Lower lobe of right lung (tissue), 2 donors: Measurements from ENCODE around the gene NTRK2. TPM values are rescaled to one million over a fixed set of nuclear protein-coding genes. Genes with fewer than 3 reads are reported as not detected.
A peak's percentile ranks its signal among the peaks of the same experiment; 100 is the strongest.

Experiments used
- ATAC-seq, 2 donors: fragments of 200-7000 bp; cut with Tn5 transposase; one replicate each; pipeline ENCODE4 v1.9.1; 2020 to 2022; ENCODE audit warnings: mild to moderate bottlenecking in 2 of 2, moderate library complexity in 2 of 2
- DNase-seq: peaks from one replicate; pipeline ENCODE4 v3.0.0-alpha.2; 2020
- H3K27ac ChIP-seq: fragments of 200-600 bp; one replicate; pipeline ENCODE4 v1.8.0; 2022
- H3K27me3 ChIP-seq: fragments of 200-600 bp; one replicate; pipeline ENCODE4 v1.8.0; 2022; ENCODE audit warnings: low read depth
- H3K36me3 ChIP-seq: fragments of 200-600 bp; one replicate; pipeline ENCODE4 v1.8.0; 2022; ENCODE audit warnings: mild to moderate bottlenecking
- H3K4me1 ChIP-seq: fragments of 200-600 bp; one replicate; pipeline ENCODE4 v1.8.0; 2022
- H3K4me3 ChIP-seq: fragments of 200-600 bp; one replicate; pipeline ENCODE4 v1.8.0; 2022; ENCODE audit warnings: mild to moderate bottlenecking
- H3K9me3 ChIP-seq: fragments of 200-600 bp; one replicate; pipeline ENCODE4 v1.8.0; 2022
- intact Hi-C: fragments of 100-400 bp; cut with DNase I; formaldehyde crosslinking; loops from one replicate; pipeline ENCODE4 v1.11.0; 2022
- total RNA-seq: library from RNA; stranded (reverse); fragmentation: NEBNext Ultra II Directional; extraction: Animal tissue kit (Norgen Biotek cat#: 25700); gene quantifications from one replicate; pipeline ENCODE4 v1.2.1, GENCODE V29; 2021
- TF ChIP-seq, protein P1 (sequence below): fragments of 200-600 bp; IDR thresholded peaks from one replicate; pipeline ENCODE4 v1.8.0; 2022; ENCODE audit warnings: antibody characterized with exemption, mild to moderate bottlenecking
- donor health status: DM: no; HTN: yes; CAD: no; lungs with severe emphysema.

The NTRK2 gene
- total RNA-seq, 1 donor from 2014 or later: 7.7 TPM

DNA sequence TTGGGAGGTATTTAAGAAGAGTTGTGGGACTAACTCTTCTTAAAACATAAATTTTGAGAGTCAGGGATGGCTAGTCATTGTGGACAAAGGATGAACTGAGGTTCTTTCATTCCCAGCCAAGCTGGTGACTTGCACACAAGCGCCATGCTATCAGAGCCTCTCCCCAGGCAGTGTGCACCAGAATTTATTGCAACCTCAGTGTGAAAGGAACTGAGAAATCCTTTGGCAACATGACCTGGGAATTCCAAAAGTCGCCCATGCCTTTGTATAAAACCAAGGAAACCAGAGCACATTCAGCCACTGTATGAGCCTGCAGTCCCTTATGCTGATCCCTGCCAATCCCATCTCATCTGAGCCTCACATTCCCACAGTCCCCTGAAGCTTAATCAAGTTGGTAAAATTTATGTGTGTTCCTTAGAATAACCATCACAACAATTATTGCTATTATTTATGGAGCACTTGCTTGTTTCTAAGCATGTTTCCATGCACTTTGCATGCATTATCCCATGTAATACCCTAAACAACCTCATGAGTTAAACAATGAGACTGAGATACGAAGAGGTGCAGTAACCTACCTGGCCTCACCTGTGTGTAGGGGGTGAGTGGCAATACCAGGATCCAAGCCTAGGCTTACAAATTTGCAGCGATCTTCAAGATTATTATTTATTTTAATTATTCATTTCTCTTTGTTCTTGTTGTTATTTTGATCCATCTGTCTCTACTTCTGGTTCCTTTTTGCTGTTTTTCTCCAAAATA, 116.4 kb downstream of the NTRK2 start:
- no peak overlapping the region for H3K27ac ChIP-seq
- no peaks in the 10 kb centered on the region for H3K27me3 ChIP-seq
- H3K4me1 ChIP-seq: no peaks in the 10 kb centered on the region
- intact Hi-C loops: no loop called here
- ATAC-seq (no peak), DNase-seq (no peak)
- TF ChIP-seq, protein P1, sequence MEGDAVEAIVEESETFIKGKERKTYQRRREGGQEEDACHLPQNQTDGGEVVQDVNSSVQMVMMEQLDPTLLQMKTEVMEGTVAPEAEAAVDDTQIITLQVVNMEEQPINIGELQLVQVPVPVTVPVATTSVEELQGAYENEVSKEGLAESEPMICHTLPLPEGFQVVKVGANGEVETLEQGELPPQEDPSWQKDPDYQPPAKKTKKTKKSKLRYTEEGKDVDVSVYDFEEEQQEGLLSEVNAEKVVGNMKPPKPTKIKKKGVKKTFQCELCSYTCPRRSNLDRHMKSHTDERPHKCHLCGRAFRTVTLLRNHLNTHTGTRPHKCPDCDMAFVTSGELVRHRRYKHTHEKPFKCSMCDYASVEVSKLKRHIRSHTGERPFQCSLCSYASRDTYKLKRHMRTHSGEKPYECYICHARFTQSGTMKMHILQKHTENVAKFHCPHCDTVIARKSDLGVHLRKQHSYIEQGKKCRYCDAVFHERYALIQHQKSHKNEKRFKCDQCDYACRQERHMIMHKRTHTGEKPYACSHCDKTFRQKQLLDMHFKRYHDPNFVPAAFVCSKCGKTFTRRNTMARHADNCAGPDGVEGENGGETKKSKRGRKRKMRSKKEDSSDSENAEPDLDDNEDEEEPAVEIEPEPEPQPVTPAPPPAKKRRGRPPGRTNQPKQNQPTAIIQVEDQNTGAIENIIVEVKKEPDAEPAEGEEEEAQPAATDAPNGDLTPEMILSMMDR: no peak
- no peaks in the 10 kb centered on the region for H3K36me3 ChIP-seq
- no peaks in the 10 kb centered on the region for H3K9me3 ChIP-seq
- no peak overlapping the region for H3K4me3 ChIP-seq

DNA sequence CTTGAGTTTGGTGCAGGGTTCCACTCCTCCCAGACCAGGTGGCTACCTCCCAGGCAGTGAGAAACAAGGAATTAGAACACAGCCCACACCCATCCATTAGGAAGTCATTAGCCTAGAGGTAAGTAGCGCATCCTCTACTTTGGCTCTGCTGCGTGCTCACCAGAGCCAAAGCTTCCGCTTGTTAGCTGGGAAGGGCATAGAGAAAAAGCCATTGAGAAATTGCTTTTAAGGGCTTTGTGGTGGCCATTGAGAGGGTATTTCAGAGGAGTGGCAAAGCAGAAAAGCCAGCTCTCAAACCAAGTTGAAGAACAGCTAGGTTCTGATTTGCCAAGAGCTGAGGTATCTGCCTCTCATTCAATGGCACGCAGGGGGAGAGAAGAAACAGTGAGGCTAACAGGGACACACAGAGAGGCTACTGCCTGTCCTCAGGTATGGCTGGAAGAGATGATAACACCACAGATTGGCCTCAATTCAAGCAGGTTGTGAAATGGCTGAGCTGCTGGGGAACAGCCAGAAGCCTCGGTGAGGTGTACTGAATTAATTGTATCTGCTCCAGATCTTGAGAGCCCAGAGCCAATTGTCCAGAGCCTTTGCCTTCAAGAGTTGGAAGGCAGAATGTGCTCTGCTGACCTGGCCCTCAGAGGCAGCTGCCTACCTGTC, 119.4 kb downstream of the NTRK2 start:
- TF ChIP-seq, protein P1: no peak
- Histone ChIP-seq H3K27me3 (no peaks in the 10 kb centered on the region), H3K27ac (no peak overlapping the region), H3K4me3 (no peak overlapping the region), H3K4me1 (no peaks in the 10 kb centered on the region), H3K9me3 (no peaks in the 10 kb centered on the region), H3K36me3 (no peaks in the 10 kb centered on the region)
- DNase-seq (no peak), ATAC-seq (peak; percentile 53 to 76)
- intact Hi-C loops: no loop called here

DNA sequence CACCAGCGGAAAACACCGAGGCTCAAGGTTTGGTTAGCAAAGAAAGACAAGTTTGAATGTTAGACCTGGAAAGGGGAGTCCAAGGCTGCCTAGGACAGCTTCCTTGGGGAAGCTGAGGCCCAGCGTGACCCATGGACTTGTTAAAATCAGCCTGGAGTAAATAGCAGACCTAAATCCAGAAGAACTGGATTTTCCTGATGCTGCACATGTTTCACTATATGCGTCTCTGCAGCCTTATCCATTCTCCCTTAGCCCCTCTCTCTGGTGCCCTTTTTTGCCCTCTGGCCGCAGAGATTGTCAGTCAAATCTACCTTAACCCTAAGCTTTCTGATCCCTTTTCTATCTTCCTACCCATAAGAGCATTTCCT, 119.9 kb downstream of the NTRK2 start:
- intact Hi-C loops: no loop called here
- no peak overlapping the region for H3K27ac ChIP-seq
- no peaks in the 10 kb centered on the region for H3K36me3 ChIP-seq
- H3K9me3 ChIP-seq: no peaks in the 10 kb centered on the region
- no peaks in the 10 kb centered on the region for H3K27me3 ChIP-seq
- no peaks in the 10 kb centered on the region for H3K4me1 ChIP-seq
- TF ChIP-seq, protein P1: no peak
- ATAC-seq (peak in 1 of 2 donors; percentile 30), DNase-seq (no peak)
- no peak overlapping the region for H3K4me3 ChIP-seq

DNA sequence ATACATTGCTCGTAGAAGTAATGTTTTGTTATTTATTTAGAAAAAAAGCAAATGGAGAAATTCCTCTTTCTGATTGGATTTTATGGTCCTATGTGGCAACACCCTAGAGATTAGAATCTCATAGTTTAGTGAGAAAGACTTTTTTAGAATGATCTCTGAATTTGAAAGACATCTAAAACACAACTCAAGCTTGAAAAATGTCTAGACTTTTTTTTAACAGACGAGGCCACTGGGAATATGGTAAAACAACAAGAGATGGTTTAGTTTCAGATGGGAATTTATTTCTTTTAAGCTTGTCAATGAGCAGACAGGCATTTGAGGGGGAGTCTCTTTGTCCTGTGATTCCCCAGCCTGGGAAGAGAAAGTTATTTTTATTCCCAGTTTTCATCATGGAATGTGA, 122.1 kb downstream of the NTRK2 start:
- H3K9me3 ChIP-seq: no peaks in the 10 kb centered on the region
- no peaks in the 10 kb centered on the region for H3K4me1 ChIP-seq
- no peak overlapping the region for H3K27ac ChIP-seq
- TF ChIP-seq, protein P1: no peak
- ATAC-seq (no peak), DNase-seq (no peak)
- H3K27me3 ChIP-seq: no peaks in the 10 kb centered on the region
- H3K4me3 ChIP-seq: no peak overlapping the region
- no peaks in the 10 kb centered on the region for H3K36me3 ChIP-seq
- intact Hi-C loops: no loop called here

DNA sequence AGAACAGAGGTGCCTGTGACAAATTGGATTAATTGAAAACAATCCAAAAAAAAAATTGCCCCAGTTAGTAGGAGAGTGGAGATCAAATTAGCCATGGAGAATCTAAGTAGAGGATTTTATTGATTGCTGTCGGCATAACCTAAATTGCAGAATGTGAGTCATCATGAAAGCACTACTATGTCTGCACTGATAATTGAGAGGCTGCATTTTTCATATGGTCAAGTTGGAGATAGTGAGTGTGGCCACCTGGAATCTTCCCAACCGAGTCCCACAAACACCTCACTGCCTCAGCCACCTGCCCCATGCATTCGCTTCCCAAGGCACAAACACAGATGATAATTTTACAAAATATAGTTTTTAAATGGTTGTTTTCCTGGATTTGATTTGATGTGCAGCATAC, 123.7 kb downstream of the NTRK2 start:
- no peak for ATAC-seq
- TF ChIP-seq, protein P1: no peak
- intact Hi-C loops: no loop called here
- no peak for DNase-seq
- Histone ChIP-seq H3K27me3 (no peaks in the 10 kb centered on the region), H3K9me3 (no peaks in the 10 kb centered on the region), H3K4me3 (no peak overlapping the region), H3K27ac (no peak overlapping the region), H3K4me1 (no peaks in the 10 kb centered on the region), H3K36me3 (no peaks in the 10 kb centered on the region)
